Hippocampal formation (tissue), 2 donors: ENCODE measurements around the gene SYNM.
"Not testable (repeated sequence)": the region's sequence is repeated elsewhere in the genome, so short reads cannot be mapped to it uniquely, and the experiment has no call there.

Source experiments
- DNase-seq, 2 donors: peaks; one replicate each; lab custom pipeline; 2025; lab: John Stamatoyannopoulos, UW

SYNM gene

DNA sequence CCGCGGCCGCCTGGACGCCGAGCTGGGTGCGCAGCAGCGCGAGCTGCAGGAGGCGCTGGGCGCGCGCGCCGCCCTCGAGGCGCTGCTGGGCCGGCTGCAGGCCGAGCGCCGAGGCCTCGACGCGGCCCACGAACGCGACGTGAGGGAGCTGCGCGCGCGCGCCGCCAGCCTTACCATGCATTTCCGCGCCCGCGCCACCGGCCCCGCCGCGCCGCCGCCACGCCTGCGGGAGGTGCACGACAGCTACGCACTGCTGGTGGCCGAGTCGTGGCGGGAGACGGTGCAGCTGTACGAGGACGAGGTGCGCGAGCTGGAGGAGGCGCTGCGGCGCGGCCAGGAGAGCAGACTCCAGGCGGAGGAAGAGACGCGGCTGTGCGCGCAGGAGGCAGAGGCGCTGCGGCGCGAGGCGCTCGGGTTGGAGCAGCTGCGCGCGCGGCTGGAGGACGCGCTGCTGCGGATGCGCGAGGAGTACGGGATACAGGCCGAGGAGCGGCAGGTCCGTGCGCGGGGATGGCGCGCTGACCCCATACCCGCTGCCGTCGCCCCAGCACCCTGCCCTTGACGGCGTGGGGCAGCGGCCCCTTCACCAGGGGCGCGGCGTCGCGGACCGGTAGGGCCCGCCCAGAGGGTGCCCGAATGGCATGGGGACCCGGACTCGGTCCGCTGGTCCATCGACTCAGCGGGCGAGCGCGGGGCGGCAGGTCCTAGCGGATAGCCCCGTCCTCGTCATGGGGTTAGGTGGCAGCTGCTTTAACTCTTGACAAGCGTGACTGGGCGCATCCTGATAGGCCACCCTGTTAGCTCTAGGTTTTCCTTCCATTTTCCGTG, 848 bp downstream of the SYNM start:
- DNase-seq: peak in 1 of 2 donors; percentile 22

DNA sequence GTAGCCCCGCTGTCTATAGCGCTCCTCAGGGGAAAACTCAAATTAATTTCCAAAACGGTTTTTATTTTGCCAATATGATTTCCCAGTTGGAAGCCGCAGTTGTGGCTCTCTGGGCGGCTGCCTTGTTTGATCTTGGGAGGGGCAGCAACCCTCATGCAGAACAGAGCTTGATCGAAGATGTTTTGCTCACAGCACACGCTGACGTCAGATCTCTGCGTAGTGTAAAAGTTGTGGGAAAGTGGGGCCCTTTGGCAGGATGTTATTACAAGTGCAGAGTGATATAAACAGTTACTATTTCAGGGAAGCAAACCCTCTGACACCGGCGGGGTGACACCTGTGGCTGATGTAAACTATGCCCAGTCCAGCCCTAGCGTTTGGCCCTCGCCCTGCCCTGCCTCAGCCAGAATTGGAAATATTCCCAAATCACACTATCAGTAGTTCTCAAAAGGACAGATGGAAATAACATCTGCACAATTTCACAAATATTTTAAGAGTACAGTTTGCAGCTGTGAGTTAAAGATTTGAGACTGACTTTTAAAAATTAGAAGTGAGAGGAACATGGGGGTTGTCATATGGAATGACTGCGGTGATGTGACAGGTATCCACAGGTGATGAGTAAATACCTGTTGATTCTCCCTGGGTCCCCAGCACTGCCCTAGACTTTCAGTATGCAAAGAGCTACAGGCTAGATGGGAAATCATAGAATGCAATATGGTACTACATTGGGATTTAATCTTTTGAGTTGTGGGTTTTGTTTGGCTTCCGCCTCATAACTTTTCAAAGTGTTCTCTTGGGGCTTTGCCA, 1.7 kb downstream of the SYNM start:
- DNase-seq: no peak

GRCh38 chr15:99108993-99109392, 4.1 kb downstream of the SYNM start:
- DNase-seq: no peak

DNA sequence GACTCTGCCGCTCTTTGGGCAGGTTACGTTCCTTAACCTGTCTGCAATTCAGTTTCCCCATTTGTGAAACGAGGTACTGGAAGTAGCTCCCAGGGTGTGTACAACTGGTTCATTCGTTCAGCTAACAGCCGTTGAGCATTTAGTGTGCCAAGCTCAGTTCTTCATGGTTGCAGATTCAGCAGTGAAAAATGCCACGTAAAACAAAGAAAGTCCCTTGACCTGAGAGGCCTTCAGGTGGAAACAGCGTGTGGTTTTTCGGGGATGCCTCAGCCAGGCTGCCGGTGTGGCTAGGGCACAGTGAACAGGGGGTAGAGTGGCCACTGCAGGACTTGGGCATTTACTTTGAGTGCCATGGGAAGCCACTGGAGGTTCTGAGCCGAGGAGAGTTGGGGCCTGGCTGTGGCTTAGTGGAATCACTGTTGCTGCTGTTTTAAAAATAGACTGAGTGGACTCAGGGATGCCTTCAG, 4.7 kb downstream of the SYNM start:
- DNase-seq: no peak

DNA sequence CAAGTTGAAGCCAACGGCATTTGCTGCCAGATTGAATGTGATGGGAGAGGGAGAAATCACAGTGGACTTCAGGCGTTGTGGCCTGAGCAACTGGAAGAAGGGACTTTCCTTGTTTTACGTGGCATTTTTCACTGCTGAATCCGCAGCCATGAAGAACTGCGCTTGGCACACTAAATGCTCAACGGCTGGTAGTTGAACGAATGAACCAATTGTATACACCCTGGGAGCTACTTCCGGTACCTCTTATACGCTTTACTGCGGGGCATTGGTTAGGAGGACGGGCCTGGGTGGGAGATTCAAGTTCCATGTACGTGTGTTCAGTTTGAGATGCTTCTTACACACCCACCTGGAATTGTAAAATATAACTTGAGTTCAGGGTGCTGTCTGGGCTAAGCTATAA, 5.2 kb downstream of the SYNM start:
- DNase-seq: no peak

DNA sequence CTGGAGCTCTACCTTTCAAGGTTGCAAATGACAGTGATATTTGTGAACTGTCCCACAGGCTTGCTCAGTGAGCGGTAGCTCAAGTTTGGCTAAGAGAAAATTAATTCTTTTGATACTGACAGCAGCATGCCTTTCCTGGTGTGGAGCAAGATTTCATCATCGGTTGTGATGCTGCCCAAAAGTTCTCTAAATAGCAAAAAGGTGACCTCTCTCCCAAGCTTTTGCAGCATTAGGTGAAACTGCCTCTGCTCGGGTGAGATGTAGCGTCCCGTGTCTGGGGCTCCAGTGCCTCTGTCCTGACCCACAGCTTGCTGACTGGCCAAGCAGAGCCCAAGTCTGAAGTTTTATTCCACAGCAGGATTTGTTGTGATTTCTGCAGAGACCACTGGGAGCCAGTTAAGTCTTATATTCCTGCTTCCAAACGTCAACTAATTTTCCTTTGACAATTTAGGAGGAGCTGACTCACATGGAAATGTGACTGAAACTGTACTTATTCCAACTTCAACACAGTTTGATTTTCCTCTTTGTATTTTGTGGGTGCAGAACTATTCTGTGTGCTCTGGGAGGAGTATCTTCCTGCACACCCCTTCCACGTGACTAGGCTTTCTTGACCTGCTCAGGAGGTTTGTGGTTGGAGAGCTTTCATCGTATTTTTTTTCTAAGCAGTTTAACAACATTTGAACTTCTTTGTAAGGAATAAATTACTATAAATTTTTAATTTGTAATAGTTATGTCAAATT, 5.9 kb downstream of the SYNM start:
- no peak for DNase-seq

DNA sequence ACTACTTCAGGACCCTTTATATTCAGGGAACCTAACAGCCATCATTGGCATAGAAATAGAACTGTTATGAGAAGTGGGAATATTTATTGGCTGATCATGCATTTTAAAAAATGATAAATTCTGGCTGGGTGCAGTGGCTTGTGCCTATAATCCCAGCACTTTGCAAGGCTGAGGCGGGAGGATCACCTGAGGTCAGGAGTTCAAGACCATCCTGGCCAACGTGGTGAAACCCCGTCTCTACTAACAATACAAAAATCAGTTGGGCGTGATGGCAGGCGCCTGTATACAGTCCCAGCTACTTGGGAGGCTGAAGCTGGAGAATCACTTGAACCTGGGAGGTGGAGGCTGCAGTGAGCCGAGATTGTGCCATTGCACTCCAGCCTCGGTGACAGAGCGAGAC, 6.8 kb downstream of the SYNM start:
- DNase-seq: not testable (repeated sequence)

- no peak for DNase-seq
Measured at GRCh38 chr15:99113547-99114271, 8.8 kb downstream of the SYNM start.

DNA sequence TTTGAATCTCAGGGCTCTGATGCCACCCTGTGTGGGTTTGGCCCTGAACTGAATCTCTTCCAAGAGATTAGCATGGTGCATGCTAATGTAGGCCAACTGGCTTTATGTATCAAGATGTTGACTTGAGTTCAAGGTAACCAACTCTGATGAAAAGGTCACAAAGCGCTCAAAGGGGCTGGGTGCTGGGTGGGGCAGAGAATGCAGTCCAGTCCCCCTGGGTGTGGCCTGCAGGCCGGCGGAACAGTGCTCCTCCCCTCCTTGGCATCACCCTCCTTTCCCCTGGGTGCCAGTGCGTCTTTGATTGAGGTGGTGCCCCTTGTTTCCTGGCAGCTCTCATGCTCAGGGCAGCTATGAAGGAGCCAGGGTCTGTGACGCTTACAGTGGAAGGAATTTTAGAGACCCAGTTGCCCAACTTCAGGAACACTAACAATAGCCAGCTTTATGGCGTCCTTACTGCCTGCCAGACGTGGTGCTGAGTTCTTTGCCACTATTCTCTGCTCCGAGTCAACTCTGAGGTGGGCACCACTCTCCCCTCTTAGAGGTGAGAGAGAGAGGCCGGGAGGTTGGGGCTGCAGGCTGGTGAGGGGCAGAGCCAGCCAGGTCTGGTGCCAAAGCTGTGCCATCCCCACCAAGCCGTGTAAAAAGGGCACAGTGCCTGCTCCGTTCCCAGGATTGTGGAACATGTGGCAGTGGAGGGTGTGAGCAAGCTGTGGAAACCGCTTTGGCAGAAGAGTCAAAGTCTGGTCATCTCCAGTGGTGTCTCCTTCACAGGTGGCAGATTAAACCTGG, 9.8 kb downstream of the SYNM start:
- no peak for DNase-seq

- DNase-seq: no peak
Measured at GRCh38 chr15:99115300-99116215, 10.7 kb downstream of the SYNM start.

DNA sequence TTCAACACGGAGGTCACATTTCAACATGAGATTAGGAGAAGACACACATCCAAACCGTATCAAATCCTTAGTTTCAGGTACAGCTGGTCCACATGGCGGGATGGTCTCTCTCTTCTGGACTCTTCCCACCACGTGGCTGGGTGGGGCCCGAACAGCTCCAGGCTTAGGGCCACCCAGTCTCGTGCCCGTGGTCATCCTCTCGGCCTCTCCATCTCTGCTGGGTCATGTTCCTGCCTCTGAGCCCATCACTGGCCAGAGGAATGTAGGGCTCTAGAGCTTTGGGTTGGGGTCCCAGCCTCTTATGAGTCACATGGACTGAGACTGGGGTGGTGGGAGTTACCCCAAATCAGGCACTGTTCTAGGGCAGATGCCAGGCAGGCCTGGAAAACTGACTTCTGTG, 12.2 kb downstream of the SYNM start:
- DNase-seq: no peak

- DNase-seq: no peak
Measured at GRCh38 chr15:99117563-99118257, 12.8 kb downstream of the SYNM start.

- no peak for DNase-seq
Measured at GRCh38 chr15:99118258-99118632, 13.4 kb downstream of the SYNM start.

DNA sequence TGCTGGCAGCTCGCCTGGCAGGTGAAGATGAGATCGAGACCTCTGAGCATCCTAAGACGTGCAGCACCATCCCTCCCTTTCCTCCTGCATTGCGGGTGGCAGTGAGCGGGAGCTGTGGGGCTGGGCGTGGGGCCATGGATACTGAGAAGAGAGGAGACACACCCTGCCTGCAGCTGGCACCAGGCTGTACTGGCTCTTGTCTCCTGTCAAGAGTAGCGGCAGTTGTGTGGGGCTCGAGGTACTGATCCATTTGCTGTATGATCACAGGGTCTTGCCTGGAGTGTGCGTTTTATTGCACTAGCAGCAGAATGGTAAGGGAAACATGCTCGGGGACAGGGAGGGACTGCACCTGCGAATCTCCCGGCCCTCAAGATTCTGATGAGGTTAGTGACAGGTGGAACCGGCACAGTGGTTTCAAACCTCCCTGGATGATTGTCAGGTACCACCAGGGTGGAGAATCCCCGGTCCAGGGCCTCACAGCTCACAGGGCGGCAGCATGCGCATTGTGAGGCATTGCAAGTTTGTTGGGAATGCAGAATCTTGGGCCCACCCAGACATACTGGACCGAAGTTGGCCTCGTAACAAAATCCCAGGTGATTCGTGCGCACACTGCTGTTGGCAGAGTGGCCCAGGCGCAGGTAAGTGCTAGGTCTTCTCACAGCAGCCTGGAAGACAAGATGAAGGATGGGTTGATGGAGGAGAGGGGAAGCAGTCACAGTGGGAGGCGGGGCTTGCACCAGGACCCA, 14.1 kb downstream of the SYNM start:
- no peak for DNase-seq

DNA sequence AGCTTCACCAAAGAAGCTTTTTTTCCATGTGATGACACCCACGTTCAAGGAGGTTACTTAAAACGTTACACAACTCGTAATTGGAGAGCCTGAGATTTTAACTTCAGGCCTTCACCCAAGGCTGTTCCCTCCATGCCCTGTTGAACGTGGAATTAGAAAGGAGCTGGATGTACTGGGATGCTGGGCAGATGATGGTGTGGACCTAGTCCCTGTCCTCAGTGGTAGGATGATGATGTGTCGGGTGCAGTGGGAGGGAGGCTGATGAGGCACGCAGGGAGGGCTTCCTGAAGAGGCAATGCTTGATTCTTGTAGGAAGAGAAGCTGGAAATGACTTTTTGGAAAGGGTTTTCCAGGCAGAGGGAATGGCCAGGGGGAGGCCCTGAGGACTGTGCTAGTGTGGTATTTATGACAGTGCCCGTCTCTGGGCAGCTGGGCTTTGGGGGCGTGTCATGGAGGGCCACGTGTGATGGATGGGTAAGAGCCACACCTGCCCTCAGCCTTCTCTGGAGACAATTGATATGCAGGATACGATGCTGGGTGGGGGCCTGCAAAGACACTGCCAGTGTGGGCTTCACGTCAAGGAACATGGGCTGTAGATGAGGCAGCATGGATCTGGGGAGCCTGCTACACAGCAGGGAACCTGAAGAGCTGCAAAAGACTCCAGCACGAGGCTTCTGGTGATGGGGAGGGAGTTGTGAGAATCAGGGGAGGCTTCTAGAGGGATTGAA, 15.3 kb downstream of the SYNM start:
- DNase-seq: no peak

GRCh38 chr15:99121207-99121606, 16.3 kb downstream of the SYNM start:
- no peak for DNase-seq

DNA sequence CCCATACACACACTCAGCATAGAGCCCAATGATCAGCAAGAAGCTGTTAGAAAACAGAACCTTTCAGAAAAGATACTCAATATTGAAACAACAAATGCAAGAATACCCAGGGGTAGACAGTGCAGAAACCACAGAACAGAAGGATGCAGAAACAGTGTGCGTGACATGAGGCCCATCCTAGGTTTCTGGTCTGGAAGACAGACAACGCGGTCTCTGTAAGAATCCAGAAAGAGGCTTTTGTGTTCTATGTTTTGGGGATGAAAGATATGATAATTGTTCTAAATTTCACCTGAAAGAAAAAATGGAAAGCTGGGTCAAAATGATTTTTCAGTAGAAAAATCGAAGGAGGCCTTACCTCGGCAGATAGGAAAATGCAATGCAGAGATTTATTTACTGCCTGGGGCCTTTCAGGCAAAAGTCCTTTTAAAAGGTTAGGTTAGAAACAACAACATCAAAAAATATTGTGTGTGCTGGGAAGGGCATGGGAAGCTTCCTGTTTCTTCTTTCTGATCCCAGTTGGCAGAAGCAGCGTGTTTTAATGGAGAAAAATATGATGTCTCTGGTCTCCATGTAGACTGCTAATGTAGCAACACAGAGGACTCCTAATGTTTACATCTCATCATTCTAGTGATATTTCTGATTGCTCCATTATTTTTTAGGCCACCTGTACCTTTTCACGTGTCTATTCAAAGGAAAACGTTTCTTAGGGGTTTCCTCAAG, 17.0 kb downstream of the SYNM start:
- DNase-seq: no peak
